Thymus (tissue), 2 donors: Measurements from ENCODE around the gene COIL. TPM values are rescaled to one million over a fixed set of nuclear protein-coding genes. Genes with fewer than 3 reads are reported as not detected.

ENCODE experiments used
- polyA plus RNA-seq: library from polyadenylated mRNA; stranded (reverse); fragments of 200-250 nt; gene quantifications from one replicate; pipeline ENCODE4 v1.2.3, GENCODE V29; 2013
- total RNA-seq: library from RNA; stranded (reverse); fragments of 120-200 nt; gene quantifications from one replicate; pipeline ENCODE4 v1.2.4, GENCODE V29; 2013
- donor health status: healthy.

Gene COIL
- total and polyA plus RNA-seq, 2 donors: 14.3 to 21.1 TPM

Other genes starting within 250 kb of the COIL start
- gene C17orf67, start 127.1 kb downstream of the COIL start, total RNA-seq: 8.0 TPM
- 14.0 TPM for gene C17orf67, start 127.1 kb downstream of the COIL start, polyA plus RNA-seq
- 8.9 TPM for gene DGKE, start 126.9 kb downstream of the COIL start, total RNA-seq
- gene DGKE, start 126.9 kb downstream of the COIL start, polyA plus RNA-seq: 15.8 TPM
- gene TRIM25, start 47.0 kb downstream of the COIL start, total RNA-seq: 18.2 TPM
- 14.9 TPM for gene TRIM25, start 47.0 kb downstream of the COIL start, polyA plus RNA-seq
- gene SCPEP1, start 17.1 kb upstream of the COIL start, total RNA-seq: 11.1 TPM
- gene SCPEP1, start 17.1 kb upstream of the COIL start, polyA plus RNA-seq: 49.9 TPM
- gene AKAP1, start 124.2 kb upstream of the COIL start, total RNA-seq: 12.6 TPM
- 10.7 TPM for gene AKAP1, start 124.2 kb upstream of the COIL start, polyA plus RNA-seq